ENCODE results near the gene SPN. TPM values are rescaled to one million over a fixed set of nuclear protein-coding genes. Genes with fewer than 3 reads are reported as not detected.
"Not testable (repeated sequence)": the region's sequence is repeated elsewhere in the genome, so short reads cannot be mapped to it uniquely, and the experiment has no call there.

The SPN gene
- polyA plus RNA-seq, 6 donors from 2014 or later, result 2.0 to 3.3 (median 2.4) TPM; not detected in 1

- Mint-ChIP-seq H3K27ac (no peak overlapping the region), H3K4me3 (no peak overlapping the region)
Observed at GRCh38 chr16:29694384-29695195, 31.5 kb downstream of the SPN start.

DNA sequence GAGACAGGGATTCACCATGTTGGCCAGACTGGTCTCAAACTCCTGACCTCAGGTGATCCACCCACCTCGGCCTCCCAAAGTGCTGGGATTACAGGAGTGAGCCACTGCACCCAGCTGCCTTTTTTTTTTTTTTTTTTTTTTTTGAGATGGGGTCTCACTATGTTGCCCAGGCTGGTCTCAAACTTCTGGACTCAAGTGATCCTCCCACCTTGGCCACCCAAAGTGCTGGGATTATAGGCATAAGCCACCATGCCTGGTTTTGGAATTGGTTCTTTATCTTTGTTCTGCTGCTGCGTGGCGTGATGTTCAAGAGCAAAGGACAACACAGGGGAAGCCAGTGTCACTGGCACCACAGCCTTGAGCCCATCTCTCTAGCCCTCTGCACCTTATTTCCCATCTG is 32.6 kb downstream of the SPN start:
- Mint-ChIP-seq H3K4me1 (peaks cover 7 to 16% (median 13%) of the 10 kb centered on the region in 3 donors), H3K27ac (peak overlapping the region in 1 of 6 donors; percentile 33), H3K9me3 (peaks cover 4 to 15% (median 10%) of the 10 kb centered on the region in 7 donors)
- H3K36me3 Mint-ChIP-seq; ATAC-seq (ENCODE audit: low read depth in 2 of 2); H3K27me3 Mint-ChIP-seq; H3K4me3 Mint-ChIP-seq; DNase-seq: not testable (repeated sequence)

More at GRCh38 chr16:29694384-29695195, 31.5 kb downstream of the SPN start:
- Mint-ChIP-seq H3K4me1 (peaks cover 4 to 16% (median 12%) of the 10 kb centered on the region in 3 donors), H3K9me3 (peaks cover 3 to 12% (median 7%) of the 10 kb centered on the region in 7 donors), H3K27me3 (no peaks in the 10 kb centered on the region), H3K36me3 (no peaks in the 10 kb centered on the region)
- no peak for DNase-seq
- no peak for ATAC-seq (ENCODE audit: low read depth in 2 of 2)

GRCh38 chr16:29696881-29697331 is 33.9 kb downstream of the SPN start:
- Mint-ChIP-seq H3K4me1 (peaks cover 12 to 22% (median 19%) of the 10 kb centered on the region in 3 donors), H3K4me3 (no peak overlapping the region), H3K27me3 (no peaks in the 10 kb centered on the region), H3K27ac (peak overlapping the region in 1 of 6 donors; percentile 39), H3K9me3 (peaks cover 4 to 22% (median 14%) of the 10 kb centered on the region in 7 donors), H3K36me3 (no peaks in the 10 kb centered on the region)
- DNase-seq (no peak), ATAC-seq (ENCODE audit: low read depth in 2 of 2) (no peak)

DNA sequence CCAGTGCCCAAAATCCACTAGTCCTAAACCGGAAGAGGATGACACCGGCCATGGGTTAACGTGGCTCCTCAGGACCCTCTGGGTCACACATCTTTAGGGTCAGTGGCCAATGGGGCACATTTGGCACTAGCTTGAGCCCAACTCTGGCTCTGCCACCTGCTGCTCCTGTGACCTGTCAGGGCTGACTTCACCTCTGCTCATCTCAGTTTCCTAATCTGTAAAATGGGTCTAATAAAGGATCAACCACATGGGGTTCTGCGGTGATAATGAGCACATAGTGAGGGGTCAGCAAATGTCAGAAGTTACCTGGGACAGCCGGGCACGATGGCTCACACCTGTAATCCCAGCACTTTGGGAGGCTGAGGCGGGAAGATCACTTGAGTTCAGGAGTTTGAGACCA is 34.3 kb downstream of the SPN start:
- Mint-ChIP-seq H3K9me3 (peaks cover 4 to 22% (median 14%) of the 10 kb centered on the region in 7 donors), H3K4me1 (peaks cover 17 to 27% (median 24%) of the 10 kb centered on the region in 3 donors), H3K27ac (peak overlapping the region in 2 of 6 donors; percentile 39 to 79), H3K36me3 (no peaks in the 10 kb centered on the region), H3K27me3 (no peaks in the 10 kb centered on the region), H3K4me3 (no peak overlapping the region)
- ATAC-seq (ENCODE audit: low read depth in 2 of 2), result no peak
- no peak for DNase-seq

DNA sequence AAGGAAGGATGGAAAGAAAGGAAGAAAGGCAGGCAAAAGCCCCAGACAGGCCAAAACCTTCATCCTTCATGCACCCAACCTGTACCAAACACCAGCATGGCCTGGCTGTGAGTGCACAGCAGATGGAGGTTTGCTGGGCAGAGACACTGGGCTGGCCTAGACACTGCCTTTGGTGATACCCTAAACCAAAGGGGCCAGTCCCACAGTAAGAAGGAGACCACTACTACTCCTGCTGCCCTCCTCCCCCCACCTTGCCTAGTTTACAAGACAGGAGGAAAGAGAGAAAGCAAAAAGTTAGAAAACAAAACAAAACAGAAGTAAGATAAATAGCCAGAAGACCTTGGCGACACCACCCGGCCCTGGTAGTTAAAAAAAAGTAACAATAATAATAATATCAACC is 35.0 kb downstream of the SPN start:
- H3K4me3 Mint-ChIP-seq, result no peak overlapping the region
- H3K4me1 Mint-ChIP-seq, result peaks cover 21 to 34% (median 31%) of the 10 kb centered on the region in 3 donors
- H3K36me3 Mint-ChIP-seq, result no peaks in the 10 kb centered on the region
- no peaks in the 10 kb centered on the region for H3K27me3 Mint-ChIP-seq
- ATAC-seq (ENCODE audit: low read depth in 2 of 2) (no peak), DNase-seq (no peak)
- H3K27ac Mint-ChIP-seq, result peak overlapping the region in 1 of 6 donors; percentile 53
- peaks cover 4 to 22% (median 14%) of the 10 kb centered on the region in 7 donors for H3K9me3 Mint-ChIP-seq

GRCh38 chr16:29698484-29699323 is 35.7 kb downstream of the SPN start:
- DNase-seq (no peak), ATAC-seq (ENCODE audit: low read depth in 2 of 2) (no peak)
- Mint-ChIP-seq H3K9me3 (peaks cover 4 to 22% (median 14%) of the 10 kb centered on the region in 7 donors), H3K4me1 (peaks cover 25 to 37% (median 35%) of the 10 kb centered on the region in 3 donors), H3K36me3 (no peaks in the 10 kb centered on the region), H3K27me3 (no peaks in the 10 kb centered on the region), H3K4me3 (no peak overlapping the region), H3K27ac (peak overlapping the region in 1 of 6 donors; percentile 72)

DNA sequence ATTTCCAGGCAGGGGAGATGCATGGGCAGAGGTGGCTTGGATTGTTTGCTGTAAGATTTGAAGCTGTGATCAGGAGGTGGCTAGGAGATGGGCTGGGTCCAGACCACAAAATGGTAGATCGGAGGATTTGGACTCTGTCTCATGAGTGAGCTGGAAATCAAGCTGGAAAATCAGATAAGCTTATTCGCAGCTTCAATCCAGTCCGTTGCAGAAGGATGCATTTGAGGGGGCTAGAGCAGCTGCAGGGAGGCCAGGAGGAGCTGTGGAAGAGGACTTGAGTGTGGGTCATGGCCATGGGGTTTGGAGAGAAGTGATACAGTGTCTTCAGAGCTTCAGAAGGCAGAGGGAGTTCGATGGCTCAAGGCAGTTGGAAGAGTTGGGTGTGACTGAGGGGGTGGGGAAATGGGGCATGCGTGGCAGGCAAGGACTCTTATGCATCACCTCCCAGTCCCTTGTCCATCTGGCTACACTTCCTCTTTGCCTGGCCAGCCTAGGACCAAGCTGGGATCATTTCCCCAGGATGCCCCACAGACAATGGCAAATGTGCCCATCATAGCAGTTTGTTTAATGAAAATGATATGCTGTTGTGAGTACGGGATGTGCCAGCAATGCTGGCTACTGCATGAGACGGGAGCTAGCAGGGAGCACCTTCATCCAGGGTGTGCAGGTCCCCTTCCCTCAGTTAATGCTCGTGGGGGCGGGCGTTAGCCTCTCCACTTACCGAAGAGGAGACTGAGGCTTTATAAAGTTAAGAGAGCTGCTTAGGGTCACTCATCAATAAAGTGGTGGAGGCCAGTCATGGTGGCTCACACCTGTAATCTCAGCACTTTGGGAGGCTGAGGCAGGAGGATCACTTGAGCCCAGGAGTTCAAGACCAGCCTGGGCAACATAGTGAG is 36.5 kb downstream of the SPN start:
- Mint-ChIP-seq H3K9me3 (peaks cover 4 to 22% (median 14%) of the 10 kb centered on the region in 7 donors), H3K4me3 (peak overlapping the region in 1 of 8 donors; percentile 57), H3K36me3 (no peaks in the 10 kb centered on the region), H3K27ac (peak overlapping the region in 2 of 6 donors; percentile 47 to 72), H3K27me3 (no peaks in the 10 kb centered on the region), H3K4me1 (peaks cover 25 to 37% (median 35%) of the 10 kb centered on the region in 3 donors)
- no peak for DNase-seq
- no peak for ATAC-seq (ENCODE audit: low read depth in 2 of 2)

DNA sequence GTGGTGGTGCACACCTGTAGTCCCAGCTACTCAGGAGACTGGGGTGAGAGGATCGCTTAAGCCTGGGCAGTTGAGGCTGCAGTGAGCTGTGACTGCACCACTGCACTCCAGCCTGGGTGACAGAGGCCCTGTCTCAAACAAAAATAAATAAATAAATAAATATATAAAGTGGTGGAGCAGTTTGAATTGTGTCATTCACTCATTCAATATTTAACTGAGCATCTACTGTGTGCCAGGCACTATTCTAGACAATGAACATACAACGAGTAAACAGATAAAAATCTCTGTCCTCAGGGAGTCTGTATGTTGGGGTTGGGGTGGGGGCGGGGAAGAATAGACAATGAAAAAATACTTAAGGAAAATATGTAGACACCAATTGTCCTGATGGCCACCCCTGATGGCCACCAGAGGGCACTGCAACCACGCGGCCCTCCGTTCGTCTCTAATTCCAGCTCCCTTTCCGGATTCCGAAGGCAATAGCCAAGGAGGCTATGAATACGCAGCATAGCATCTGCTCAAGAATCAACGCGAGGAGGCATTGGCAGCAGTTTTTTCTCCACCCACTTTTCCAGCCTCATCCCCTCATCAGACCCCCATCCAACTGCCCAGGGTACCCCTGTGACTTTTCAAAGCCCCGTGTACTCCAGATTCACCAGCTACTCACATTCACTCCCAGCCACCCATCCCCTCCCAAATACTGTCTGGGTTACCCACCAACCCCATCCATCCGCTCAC is 37.4 kb downstream of the SPN start:
- H3K9me3 Mint-ChIP-seq, result peaks cover 4 to 22% (median 14%) of the 10 kb centered on the region in 7 donors
- ATAC-seq (ENCODE audit: low read depth in 2 of 2) (peak; percentile 21 to 39), DNase-seq (peak; percentile 60)
- H3K4me1 Mint-ChIP-seq, result peaks cover 25 to 37% (median 35%) of the 10 kb centered on the region in 3 donors
- H3K36me3 Mint-ChIP-seq, result no peaks in the 10 kb centered on the region
- peak overlapping the region; percentile 47 to 95 (median 93) for H3K27ac Mint-ChIP-seq
- H3K4me3 Mint-ChIP-seq, result peak overlapping the region; percentile 49 to 89 (median 66)
- no peaks in the 10 kb centered on the region for H3K27me3 Mint-ChIP-seq

- H3K36me3 Mint-ChIP-seq, result no peaks in the 10 kb centered on the region
- H3K9me3 Mint-ChIP-seq, result peaks cover 4 to 22% (median 14%) of the 10 kb centered on the region in 7 donors
- peak overlapping the region; percentile 32 to 96 (median 87) for H3K27ac Mint-ChIP-seq
- DNase-seq (no peak), ATAC-seq (ENCODE audit: low read depth in 2 of 2) (no peak)
- H3K4me1 Mint-ChIP-seq, result peaks cover 25 to 37% (median 35%) of the 10 kb centered on the region in 3 donors
- H3K4me3 Mint-ChIP-seq, result peak overlapping the region in 4 of 8 donors; percentile 57 to 90 (median 88)
- no peaks in the 10 kb centered on the region for H3K27me3 Mint-ChIP-seq
Observed at GRCh38 chr16:29701214-29701555, 38.1 kb downstream of the SPN start.

DNA sequence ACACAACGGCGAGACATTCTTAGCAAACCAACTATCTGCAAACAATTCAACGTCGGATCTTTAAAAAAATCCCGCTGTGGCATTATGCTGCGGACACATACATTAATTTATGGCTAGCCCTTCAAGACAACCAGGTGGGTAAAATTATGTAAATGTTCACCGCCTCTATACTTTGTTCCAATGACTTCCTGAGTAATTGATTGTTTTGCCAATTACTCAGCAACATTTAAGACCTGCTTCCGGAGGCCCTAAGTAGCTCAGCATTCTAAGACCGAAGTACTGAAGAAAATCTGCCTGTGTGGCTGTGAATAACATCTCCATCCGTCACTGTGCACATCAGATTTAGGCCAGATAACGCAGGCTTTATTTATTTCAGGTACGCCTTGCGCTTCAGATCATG is 39.2 kb downstream of the SPN start:
- DNase-seq (peak; percentile 32), ATAC-seq (ENCODE audit: low read depth in 2 of 2) (peak; percentile 39 to 44)
- peak overlapping the region; percentile 36 to 90 (median 84) for H3K4me3 Mint-ChIP-seq
- peaks cover 25 to 37% (median 35%) of the 10 kb centered on the region in 3 donors for H3K4me1 Mint-ChIP-seq
- H3K27me3 Mint-ChIP-seq, result no peaks in the 10 kb centered on the region
- H3K36me3 Mint-ChIP-seq, result no peaks in the 10 kb centered on the region
- peaks cover 4 to 22% (median 14%) of the 10 kb centered on the region in 7 donors for H3K9me3 Mint-ChIP-seq
- peak overlapping the region; percentile 86 to 97 (median 94) for H3K27ac Mint-ChIP-seq

DNA sequence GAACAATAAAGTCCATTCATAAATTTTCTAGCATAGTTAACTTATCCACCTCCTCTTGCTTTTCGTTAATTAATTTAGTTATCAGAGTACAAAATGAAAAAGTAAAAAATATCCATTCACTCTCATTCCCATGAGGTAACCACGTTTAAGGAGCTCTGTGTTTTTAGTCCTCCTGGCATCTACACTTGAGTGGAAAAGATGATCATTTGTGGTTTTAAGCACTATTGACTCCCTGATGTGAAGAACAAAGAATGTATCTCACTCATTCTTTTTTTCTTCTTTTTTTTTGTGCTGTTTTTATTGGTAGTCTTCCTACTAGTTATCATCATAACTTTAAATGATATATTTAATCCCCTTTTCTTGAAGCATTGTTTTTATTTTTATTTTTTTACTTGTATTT is 42.0 kb downstream of the SPN start:
- peaks cover 0 to 13% (median 8%) of the 10 kb centered on the region in 7 donors for H3K9me3 Mint-ChIP-seq
- H3K27me3 Mint-ChIP-seq, result peaks cover 0 to under 1% (median 0%) of the 10 kb centered on the region in 3 donors
- peaks cover 32 to 50% (median 35%) of the 10 kb centered on the region in 3 donors for H3K4me1 Mint-ChIP-seq
- no peak overlapping the region for H3K27ac Mint-ChIP-seq
- H3K36me3 Mint-ChIP-seq, result no peaks in the 10 kb centered on the region
- no peak for DNase-seq
- H3K4me3 Mint-ChIP-seq, result no peak overlapping the region
- ATAC-seq (ENCODE audit: low read depth in 2 of 2), result no peak

DNA sequence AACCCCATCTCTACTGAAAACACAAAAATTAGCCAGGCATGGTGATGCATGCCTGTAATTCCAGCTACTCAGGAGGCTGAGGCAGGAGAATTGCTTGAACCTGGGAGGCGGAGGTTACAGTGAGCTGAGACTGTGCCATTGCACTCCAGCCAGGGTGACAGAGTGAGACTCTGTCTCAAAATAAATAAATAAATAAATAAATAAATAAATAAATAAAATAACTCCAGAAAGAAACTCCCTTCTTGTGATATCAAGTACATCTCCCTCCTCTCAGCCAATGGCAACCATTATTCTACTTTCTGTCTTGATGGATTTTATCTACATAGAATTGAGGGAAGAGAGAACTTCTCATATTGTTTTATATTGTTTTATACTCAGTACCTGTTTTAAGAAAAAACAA is 44.1 kb downstream of the SPN start:
- H3K27me3 Mint-ChIP-seq; DNase-seq; H3K4me3 Mint-ChIP-seq; H3K27ac Mint-ChIP-seq; ATAC-seq (ENCODE audit: low read depth in 2 of 2); H3K9me3 Mint-ChIP-seq; H3K36me3 Mint-ChIP-seq: not testable (repeated sequence)
- H3K4me1 Mint-ChIP-seq, result peaks cover 23 to 43% (median 25%) of the 10 kb centered on the region in 3 donors
